Brain microvascular endothelial cell (primary cell): ENCODE results near the gene CS.

ENCODE experiments used
- DNase-seq: peaks from one replicate; pipeline ENCODE4 v3.0.0-alpha.2; 2020
- H3K27ac ChIP-seq: fragments of 250-450 bp; sonication (Bioruptor Pico); 2 replicates; pipeline ENCODE4 v1.5.1; 2020; ENCODE audit warnings: mild to moderate bottlenecking, moderate library complexity
- H3K27me3 ChIP-seq: fragments of 250-450 bp; sonication (Bioruptor Pico); replicated peaks from 2 replicates; pipeline ENCODE4 v1.5.1; 2020; ENCODE audit warnings: mild to moderate bottlenecking
- H3K36me3 ChIP-seq: fragments of 250-450 bp; sonication (Bioruptor Pico); replicated peaks from 2 replicates; pipeline ENCODE4 v1.5.1; 2020; ENCODE audit warnings: mild to moderate bottlenecking
- H3K4me3 ChIP-seq: 2 replicates; pipeline ENCODE4 v1.5.1; 2011; ENCODE audit warnings: low read depth, mild to moderate bottlenecking, control low read depth, low read length, moderate library complexity
- in situ Hi-C: cut with HindIII; loops from 2 replicates; pipeline ENCODE4 v1.10.0; 2017; ENCODE audit warnings: low sequenced_read_pairs, low pct_ligation_motif_present
- TF ChIP-seq, protein P1 (sequence below): IDR thresholded peaks from 2 replicates; pipeline ENCODE4 v1.5.1; 2011; ENCODE audit warnings: low read depth, mild to moderate bottlenecking, moderate library complexity, low read length, control low read depth, inconsistent platforms; ENCODE audit errors: missing control alignments

CS gene

DNA sequence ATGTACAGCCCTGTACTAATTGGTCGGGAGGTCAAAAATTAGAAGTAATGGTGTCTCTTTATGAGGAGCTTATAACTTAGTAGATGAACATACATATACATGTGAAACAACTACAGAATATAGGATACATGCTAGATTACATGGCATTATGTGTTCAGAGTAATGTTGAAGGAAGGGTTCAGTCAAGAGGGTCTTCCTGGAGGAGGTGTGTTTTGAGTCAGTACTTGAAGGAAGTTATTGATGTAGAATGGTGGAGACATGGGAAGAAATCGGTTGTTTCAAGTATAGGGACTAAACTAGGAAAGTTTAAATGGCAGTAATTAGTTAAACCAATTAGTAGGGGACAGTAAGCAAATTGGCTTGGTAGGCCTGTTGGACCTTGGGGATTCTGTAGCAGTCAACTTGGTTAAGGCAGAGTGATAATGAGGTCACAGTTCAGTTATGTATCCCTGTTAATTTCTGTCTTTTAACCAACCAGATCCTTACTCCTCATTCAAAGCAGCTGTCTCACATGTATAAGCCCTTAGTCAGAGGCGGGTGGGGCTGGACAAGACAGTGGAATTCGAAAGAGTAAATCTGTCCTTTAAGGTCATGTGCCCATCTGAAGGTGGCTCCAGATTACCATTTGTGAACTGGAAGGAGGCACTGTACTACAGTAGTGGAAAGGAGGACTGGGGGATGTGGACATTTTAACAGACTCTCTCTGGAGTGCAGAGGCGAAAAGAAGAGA, 38.5 kb downstream of the CS start:
- in situ Hi-C loops = no loop called here
- TF ChIP-seq, protein P1, sequence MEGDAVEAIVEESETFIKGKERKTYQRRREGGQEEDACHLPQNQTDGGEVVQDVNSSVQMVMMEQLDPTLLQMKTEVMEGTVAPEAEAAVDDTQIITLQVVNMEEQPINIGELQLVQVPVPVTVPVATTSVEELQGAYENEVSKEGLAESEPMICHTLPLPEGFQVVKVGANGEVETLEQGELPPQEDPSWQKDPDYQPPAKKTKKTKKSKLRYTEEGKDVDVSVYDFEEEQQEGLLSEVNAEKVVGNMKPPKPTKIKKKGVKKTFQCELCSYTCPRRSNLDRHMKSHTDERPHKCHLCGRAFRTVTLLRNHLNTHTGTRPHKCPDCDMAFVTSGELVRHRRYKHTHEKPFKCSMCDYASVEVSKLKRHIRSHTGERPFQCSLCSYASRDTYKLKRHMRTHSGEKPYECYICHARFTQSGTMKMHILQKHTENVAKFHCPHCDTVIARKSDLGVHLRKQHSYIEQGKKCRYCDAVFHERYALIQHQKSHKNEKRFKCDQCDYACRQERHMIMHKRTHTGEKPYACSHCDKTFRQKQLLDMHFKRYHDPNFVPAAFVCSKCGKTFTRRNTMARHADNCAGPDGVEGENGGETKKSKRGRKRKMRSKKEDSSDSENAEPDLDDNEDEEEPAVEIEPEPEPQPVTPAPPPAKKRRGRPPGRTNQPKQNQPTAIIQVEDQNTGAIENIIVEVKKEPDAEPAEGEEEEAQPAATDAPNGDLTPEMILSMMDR = no peak
- Histone ChIP-seq H3K27ac (peak overlapping the region; percentile 31), H3K27me3 (no peaks in the 10 kb centered on the region), H3K4me3 (no peak overlapping the region), H3K36me3 (peaks cover 3% of the 10 kb centered on the region)
- peak; percentile 70 for DNase-seq

DNA sequence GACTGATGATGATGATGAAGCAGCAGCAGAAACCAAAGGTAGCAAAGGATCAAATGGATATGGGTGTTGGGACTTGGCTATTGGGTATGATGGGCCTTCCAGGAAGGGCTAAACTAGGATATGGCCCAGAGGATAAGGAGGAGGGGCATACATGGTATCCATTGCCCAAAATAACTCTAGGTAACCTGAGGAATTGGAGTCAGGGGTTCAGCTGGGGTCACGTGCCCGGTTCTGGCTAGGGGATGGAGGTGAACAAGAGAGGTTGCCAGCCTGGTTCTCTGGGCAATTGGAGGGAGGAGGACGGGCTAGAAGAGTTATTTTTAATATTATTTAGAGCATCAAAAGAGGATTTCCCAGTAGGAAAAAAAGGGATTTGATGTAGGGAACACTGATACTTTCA, 39.2 kb downstream of the CS start:
- no peak for DNase-seq
- Histone ChIP-seq H3K4me3 (no peak overlapping the region), H3K27me3 (no peaks in the 10 kb centered on the region), H3K27ac (no peak overlapping the region), H3K36me3 (peaks cover 10% of the 10 kb centered on the region)
- TF ChIP-seq, protein P1 = no peak
- in situ Hi-C loops = no loop called here

DNA sequence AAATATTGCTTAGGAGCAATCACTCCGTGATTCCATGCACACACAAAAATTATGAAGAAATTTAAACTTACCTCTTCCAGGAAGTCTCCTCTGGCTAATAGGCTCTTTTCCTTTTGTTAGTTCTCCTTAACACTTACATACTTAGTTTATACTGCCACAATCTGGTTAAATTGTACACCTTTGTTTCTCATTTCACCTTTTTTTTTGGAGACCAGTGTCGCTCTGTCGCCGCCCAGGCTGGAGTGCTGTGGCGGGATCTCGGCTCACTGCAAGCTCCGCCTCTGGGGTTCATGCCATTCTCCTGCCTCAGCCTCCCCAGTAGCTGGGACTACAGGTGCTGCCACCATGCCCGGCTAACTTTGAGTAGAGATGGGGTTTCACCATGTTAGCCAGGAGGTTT, 39.8 kb downstream of the CS start:
- in situ Hi-C loops = no loop called here

DNA sequence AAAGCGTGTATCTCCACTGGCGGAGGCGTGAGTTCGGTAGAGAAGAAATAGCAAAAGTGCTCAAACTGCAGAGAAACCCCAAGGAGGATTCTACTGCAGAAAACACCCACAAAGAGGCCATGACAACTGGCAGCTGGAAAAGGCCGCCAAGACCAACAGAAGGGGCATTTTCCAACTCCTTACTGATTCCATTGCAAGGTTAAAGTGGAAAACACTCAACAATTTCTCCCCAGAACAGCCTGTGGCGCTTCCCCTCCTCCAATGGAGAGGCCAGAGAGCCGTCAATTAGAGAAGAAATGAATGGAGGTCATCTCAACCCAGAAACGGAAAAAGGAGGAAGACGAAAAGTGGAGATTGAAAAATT, 41.3 kb downstream of the CS start:
- Histone ChIP-seq H3K27ac (peak overlapping the region; percentile 1), H3K4me3 (peak overlapping the region; percentile 72), H3K36me3 (peaks cover 28% of the 10 kb centered on the region), H3K27me3 (no peaks in the 10 kb centered on the region)
- TF ChIP-seq, protein P1 = no peak
- DNase-seq = no peak
- in situ Hi-C loops = no loop called here

More for the DNA sequence above, 39.8 kb downstream of the CS start:
- Histone ChIP-seq H3K27me3 (no peaks in the 10 kb centered on the region), H3K4me3 (no peak overlapping the region), H3K27ac (no peak overlapping the region), H3K36me3 (peaks cover 14% of the 10 kb centered on the region)
- TF ChIP-seq, protein P1 = no peak
- DNase-seq = no peak

DNA sequence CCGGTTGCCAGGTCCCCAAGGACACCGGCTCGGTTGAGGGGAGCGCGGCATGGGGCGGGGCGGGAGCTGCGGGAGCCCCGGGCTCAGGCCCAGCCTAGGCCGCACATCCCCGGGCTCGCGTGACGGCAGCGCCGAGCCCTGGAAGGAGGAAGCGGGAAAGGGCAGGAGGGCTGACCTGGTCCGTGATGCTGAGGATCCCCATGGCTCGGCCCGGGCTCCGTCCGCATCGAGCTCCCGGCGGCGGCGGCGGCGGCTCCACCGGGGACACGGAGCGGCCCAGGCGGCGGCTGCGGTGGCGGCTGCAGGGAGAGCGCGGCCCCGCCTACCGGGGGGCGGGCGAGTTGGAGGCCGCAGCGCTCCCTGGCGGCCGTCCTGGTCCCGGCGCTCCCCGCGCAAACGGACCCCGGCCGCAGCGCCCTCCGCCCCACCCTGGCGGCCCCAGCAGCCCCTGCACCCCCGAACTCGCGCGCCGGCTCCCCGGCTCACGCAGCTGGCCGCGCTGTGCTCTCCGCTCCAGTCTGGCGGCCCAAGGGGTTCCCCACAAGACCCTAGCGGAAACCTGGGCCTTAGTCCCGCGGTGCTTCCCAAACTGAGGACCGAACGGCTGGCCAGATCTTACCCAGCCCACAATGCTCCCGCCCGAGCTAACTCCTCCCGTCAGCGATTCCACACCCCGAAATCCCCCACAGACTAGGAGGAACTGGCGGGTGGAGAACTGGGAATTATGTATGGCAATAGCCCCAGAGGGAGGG, 41.9 kb downstream of the CS start, which contains the start of gene ANKRD52:
Gene ANKRD52 (minus strand): TSS at position 317 of the 752 bp plus-strand sequence. CDS start 115 bp downstream, at position 202.
- peaks cover 34% of the 10 kb centered on the region for H3K36me3 ChIP-seq
- peak; percentile 43 for DNase-seq
- TF ChIP-seq, protein P1 = peak; percentile 53
- peak within 1 kb of the TSS; percentile 45 for H3K27ac ChIP-seq
- H3K27me3 ChIP-seq = no peaks in the 10 kb centered on the region
- H3K4me3 ChIP-seq = peak within 1 kb of the TSS; percentile 83
- in situ Hi-C loops = no loop called here
